Measurements from ENCODE around the gene ATP10B.
"Not testable (repeated sequence)": the region's sequence is repeated elsewhere in the genome, so short reads cannot be mapped to it uniquely, and the experiment has no call there.

DNA sequence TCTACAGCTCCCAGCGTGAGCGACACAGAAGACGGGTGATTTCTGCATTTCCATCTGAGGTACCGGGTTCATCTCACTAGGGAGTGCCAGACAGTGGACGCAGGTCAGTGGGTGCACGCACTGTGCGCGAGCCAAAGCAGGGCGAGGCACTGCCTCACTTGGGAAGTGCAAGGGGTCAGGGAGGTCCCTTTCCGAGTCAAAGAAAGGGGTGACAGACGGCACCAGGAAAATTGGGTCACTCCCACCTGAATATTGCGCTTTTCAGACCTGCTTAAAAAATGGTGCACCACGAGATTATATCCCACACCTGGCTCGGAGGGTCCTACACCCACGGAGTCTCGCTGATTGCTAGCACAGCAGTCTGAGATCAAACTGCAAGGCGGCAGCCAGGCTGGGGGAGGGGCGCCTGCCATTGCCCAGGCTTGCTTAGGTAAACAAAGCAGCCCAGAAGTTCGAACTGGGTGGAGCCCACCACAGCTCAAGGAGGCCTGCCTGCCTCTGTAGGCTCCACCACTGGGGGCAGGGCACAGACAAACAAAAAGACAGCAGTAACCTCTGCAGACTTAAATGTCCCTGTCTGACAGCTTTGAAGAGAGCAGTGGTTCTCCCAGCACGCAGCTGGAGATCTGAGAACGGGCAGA lies 21.7 kb upstream of the ATP10B start:
- TF ChIP-seq GABPA (IDR thresholded peaks at IDR 0.05; ENCODE audit: low read depth); EZH2 (IDR thresholded peaks at IDR 0.05; ENCODE audit: borderline replicate concordance, control insufficient read depth, low read depth, low read length); LARP7 (IDR thresholded peaks at IDR 0.05); MXI1 (IDR thresholded peaks at IDR 0.05; ENCODE audit: low read depth, low read length); ZZZ3 (IDR thresholded peaks at IDR 0.05; ENCODE audit: control insufficient read depth, insufficient read length, low read depth); YY1 (IDR thresholded peaks at IDR 0.05; ENCODE audit: low read depth, low read length); NFYB (IDR thresholded peaks at IDR 0.05; ENCODE audit: insufficient read depth, low read depth, low read length); ESRRA (IDR thresholded peaks at IDR 0.05; ENCODE audit: low read length); NFIC (IDR thresholded peaks at IDR 0.05; ENCODE audit: low read depth, low read length); MTA3 (IDR thresholded peaks at IDR 0.05; ENCODE audit: borderline replicate concordance, low read length): not testable (repeated sequence)
- TF ChIP-seq, protein P1, sequence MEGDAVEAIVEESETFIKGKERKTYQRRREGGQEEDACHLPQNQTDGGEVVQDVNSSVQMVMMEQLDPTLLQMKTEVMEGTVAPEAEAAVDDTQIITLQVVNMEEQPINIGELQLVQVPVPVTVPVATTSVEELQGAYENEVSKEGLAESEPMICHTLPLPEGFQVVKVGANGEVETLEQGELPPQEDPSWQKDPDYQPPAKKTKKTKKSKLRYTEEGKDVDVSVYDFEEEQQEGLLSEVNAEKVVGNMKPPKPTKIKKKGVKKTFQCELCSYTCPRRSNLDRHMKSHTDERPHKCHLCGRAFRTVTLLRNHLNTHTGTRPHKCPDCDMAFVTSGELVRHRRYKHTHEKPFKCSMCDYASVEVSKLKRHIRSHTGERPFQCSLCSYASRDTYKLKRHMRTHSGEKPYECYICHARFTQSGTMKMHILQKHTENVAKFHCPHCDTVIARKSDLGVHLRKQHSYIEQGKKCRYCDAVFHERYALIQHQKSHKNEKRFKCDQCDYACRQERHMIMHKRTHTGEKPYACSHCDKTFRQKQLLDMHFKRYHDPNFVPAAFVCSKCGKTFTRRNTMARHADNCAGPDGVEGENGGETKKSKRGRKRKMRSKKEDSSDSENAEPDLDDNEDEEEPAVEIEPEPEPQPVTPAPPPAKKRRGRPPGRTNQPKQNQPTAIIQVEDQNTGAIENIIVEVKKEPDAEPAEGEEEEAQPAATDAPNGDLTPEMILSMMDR (IDR thresholded peaks at IDR 0.05 in 2 of 3, conservative IDR thresholded peaks at IDR 0.05 in 1 of 3; ENCODE audit: control insufficient read depth in 2 of 3, extremely low read depth in 1 of 3, insufficient read depth in 1 of 3, low read depth in 3 of 3, low read length in 3 of 3): not testable (repeated sequence)
- TF ChIP-seq, protein P2, sequence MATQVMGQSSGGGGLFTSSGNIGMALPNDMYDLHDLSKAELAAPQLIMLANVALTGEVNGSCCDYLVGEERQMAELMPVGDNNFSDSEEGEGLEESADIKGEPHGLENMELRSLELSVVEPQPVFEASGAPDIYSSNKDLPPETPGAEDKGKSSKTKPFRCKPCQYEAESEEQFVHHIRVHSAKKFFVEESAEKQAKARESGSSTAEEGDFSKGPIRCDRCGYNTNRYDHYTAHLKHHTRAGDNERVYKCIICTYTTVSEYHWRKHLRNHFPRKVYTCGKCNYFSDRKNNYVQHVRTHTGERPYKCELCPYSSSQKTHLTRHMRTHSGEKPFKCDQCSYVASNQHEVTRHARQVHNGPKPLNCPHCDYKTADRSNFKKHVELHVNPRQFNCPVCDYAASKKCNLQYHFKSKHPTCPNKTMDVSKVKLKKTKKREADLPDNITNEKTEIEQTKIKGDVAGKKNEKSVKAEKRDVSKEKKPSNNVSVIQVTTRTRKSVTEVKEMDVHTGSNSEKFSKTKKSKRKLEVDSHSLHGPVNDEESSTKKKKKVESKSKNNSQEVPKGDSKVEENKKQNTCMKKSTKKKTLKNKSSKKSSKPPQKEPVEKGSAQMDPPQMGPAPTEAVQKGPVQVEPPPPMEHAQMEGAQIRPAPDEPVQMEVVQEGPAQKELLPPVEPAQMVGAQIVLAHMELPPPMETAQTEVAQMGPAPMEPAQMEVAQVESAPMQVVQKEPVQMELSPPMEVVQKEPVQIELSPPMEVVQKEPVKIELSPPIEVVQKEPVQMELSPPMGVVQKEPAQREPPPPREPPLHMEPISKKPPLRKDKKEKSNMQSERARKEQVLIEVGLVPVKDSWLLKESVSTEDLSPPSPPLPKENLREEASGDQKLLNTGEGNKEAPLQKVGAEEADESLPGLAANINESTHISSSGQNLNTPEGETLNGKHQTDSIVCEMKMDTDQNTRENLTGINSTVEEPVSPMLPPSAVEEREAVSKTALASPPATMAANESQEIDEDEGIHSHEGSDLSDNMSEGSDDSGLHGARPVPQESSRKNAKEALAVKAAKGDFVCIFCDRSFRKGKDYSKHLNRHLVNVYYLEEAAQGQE (IDR thresholded peaks at IDR 0.05; ENCODE audit: low read depth, low read length): not testable (repeated sequence)

Data from GM12878 (cell line).